Left renal cortex interstitium (tissue), 4 donors: ENCODE measurements around the gene BSDC1. TPM values are rescaled to one million over a fixed set of nuclear protein-coding genes. Genes with fewer than 3 reads are reported as not detected.
A peak's percentile ranks its signal among the peaks of the same experiment; 100 is the strongest.
"Not testable (repeated sequence)": the region's sequence is repeated elsewhere in the genome, so short reads cannot be mapped to it uniquely, and the experiment has no call there.

Experiments used
- DNase-seq, 4 donors: peaks; one replicate each; pipeline ENCODE4 v3.0.0-alpha.2; 2013; ENCODE audit warnings: low read depth in 4 of 4, low spot score in 2 of 4, missing footprints in 1 of 4
- polyA plus RNA-seq, 4 donors: library from polyadenylated mRNA; unstranded; fragments of 120-200 nt; gene quantifications; one replicate each; pipeline ENCODE4 v1.2.1, GENCODE V29; 2013; ENCODE audit not compliant: insufficient read length in 4 of 4

The BSDC1 gene, protein sequence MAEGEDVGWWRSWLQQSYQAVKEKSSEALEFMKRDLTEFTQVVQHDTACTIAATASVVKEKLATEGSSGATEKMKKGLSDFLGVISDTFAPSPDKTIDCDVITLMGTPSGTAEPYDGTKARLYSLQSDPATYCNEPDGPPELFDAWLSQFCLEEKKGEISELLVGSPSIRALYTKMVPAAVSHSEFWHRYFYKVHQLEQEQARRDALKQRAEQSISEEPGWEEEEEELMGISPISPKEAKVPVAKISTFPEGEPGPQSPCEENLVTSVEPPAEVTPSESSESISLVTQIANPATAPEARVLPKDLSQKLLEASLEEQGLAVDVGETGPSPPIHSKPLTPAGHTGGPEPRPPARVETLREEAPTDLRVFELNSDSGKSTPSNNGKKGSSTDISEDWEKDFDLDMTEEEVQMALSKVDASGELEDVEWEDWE
- 10 to 100 TPM; 60.6 to 69.4 (median 63.3) TPM for polyA plus RNA-seq

DNA sequence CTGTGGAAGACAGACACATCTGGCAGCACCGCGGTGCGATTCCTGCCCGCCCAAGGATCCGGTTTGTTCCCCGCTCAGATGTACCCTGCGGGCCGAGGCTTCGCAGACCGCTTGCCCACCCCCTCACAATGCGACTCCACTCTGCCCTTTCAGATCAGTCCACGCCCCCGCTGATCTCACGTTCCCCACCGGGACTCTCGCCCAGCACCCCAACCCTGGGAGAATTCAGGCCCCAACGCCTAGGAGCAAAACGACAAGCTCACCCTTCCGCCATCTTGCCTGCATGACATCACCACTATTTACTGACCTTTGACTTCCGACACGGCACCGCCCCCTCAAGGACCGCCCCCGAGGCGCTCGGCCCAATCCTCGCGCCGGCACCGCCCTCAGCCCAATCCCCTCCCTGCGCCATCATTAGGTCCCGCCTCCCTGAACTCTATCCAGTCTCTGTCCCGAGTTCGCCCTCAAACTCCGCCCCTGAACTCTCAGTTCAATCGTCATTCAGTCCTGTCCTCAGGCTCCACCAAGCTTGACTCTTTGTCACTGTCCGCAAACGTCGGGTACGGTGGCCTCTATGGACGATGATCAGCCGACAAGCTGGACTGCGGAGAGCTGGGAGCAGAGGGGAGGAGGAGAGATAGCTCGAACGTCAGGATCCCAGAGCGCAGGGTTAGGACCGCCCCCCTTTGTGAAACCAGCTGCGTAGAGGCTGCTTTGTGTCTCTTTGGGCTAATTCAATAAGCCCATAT lies at the start of gene BSDC1:
Gene BSDC1, minus strand, starts transcription at position 301 of the 749 bp plus-strand sequence. Its CDS starts 27 bp downstream, at position 274.
- peak; percentile 97 to 99 (median 98) for DNase-seq

- DNase-seq: not testable (repeated sequence)
Measured at GRCh38 chr1:32441467-32441866, 47.2 kb upstream of the BSDC1 start.

GRCh38 chr1:32438777-32439176 lies 44.5 kb upstream of the BSDC1 start:
- DNase-seq: not testable (repeated sequence)

GRCh38 chr1:32438136-32438535 lies 43.9 kb upstream of the BSDC1 start:
- no peak for DNase-seq

DNA sequence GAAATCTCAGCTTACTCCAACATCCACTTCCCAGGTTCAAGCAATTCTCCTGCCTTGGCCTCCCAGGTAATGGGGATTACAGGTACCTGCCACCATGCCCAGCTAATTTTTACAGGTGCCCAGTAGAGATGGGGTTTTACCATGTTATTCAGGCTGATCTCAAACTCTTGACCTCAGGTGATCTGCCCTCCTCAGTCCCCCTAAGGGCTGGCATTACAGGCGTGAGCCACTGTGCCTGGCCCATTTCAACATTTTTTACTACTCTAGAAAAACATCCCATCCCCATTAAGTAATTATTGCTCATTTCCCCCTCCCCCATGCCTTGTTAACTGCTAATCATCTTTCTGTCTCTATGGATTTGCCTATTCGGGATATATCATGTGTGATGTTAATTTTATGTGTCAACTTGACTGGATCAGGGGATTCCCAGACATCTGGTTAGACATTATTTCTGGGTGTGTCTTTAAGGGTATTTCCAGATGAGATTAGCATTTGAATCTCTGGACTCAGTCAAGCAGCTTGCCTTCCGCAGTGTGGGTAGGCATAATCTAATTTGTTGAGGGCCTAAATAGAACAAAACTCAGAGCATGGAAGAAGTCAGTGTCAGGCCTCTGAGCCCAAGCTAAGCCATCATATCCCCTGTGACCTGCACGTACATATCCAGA lies 37.6 kb upstream of the BSDC1 start:
- no peak for DNase-seq

DNA sequence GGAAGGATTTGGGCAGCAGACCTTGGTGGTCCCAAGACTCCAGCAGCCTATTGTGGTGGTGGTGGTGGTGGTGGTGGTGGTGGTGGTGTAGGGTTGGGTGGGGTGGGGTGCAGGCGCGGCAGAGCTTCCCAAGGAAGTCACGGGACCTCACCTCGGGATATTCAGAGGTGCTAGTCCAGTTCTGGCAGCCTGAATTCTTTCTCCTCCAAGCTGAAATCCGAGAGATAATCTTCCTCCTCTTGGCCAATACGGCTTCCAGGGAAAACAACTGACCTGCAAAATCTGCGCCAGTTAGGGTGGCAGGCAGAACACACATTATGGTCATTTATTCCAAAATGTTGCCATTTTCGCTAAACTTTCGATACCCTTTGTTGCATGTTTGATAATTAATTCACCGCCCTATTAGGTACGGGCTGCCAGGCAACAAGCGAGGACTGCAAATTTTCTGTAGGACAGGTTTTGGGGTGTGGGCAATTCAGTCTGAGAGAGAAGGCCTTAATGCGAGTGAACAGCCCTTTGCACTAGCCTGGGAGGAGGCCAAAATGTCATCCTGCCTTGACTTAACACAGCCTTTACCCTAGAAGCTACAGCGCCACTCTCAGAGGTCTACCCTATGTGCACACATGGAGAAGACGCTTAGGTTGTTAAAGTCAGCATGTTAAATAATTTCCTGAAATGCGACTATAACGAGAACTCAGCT lies 33.2 kb upstream of the BSDC1 start:
- no peak for DNase-seq

GRCh38 chr1:32426489-32427255 lies 32.4 kb upstream of the BSDC1 start:
- DNase-seq: peak in 1 of 4 donors; percentile 41

GRCh38 chr1:32421775-32422174 lies 27.5 kb upstream of the BSDC1 start:
- DNase-seq: no peak

- DNase-seq: no peak
Measured at GRCh38 chr1:32414186-32414886, 20.1 kb upstream of the BSDC1 start.

DNA sequence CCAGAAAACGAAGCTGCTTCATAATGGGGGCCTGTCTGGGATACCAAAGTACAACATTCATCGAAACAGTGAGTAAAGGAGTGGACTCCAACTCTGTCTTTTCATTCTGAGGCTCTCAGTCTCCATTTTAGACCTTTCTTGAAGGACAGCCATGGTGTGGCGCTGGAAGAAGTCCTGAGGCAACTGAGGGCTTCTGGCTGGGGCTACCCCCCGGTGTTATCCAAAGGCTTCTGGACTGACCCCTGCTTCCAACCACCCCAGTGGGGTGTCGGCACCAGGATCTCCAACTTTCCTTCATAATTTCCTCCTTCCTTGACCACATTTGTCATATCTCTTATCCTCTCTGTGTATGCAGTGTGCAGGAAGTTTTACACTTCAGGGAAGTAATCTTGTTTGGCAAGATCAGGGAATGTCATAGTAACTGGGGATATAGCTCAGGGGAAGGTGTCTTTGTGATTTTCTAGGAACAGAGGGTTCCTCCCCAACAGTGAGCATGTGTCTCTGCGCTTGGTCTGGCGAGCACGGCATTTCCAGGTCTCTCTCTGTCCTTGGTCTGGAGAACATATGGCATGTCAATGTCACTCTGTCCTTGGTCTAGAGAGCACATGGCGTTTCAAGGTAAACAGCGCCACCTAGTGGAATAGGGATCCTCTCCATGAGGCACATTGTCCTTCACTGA lies 19.4 kb upstream of the BSDC1 start:
- DNase-seq: no peak

DNA sequence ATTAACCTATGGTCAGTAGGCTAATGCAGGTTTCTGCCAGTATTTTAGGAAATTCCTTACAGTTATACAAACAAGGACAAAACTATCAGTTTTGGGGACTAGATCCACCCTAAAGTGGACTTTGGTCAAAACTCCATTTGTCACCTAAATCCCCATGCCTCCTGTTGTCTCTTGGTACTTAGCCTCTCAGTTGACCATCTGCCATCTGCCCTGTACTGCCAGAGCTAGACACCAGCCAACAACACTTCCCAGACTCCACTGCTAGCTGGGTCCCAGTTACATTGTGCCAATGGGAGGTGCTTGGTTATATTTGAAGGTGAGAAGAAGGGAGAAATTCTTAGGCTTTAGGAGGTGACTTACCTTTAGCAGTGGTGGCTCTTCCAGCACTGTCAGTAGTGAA lies 17.0 kb upstream of the BSDC1 start:
- no peak for DNase-seq

DNA sequence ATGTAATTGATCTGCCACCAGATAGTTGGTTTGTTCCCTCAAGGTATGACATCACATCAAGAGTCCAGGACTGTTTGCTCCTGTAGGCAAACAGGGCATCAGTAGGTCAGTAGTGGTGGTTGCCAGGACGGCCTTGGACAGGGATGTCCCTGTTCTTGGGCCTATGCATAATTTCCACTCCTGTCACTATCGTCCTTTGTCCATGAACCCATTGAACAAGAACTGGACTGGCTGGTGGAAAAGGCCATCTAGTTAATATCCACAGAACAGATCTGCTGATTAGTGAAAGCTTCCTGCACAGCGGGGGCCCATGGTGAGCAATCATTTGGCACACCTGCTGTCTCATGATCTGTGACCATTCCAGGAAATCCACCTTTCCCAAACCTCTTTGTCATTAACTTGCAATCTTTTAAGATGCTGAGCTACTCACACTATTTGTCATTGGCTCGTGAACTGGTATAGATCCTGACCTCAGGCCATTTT lies 12.4 kb upstream of the BSDC1 start:
- no peak for DNase-seq

DNA sequence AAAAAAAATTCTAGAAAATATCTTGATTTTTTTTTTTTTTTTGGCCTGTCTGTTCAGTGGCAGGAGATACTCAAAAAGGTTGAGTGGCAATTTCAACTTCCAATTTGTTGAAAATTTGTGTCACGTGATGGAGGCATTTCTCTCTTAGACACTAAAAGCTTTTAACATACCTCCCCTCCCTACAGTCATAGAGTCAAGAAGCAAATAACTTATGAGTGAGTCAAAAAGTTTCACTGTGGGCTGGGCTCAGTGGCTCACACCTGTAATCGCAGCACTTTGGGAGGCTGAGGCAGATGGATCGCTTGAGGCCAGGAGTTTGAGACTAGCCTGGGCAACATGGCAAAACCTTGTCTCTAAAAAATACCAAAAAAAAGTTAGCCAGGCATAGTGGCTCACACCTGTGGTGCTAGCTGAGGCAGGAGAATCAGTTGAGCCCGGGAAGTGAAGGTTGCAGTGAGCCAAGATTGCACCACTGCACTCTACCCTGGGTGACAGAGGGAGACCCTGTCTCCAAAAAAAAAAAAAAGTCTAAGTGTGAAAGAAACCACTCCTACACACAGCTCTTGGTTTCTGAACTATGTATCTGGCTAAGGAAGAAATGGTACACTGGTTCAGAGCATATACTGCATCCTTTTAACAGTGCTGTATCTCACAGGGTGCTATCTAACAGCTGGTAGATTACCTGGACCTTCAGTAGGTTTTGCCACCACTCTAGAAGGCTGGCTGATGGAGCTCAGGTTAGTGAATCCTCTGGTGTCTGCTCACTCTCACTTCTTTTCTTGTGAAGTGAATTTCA lies 11.6 kb upstream of the BSDC1 start:
- DNase-seq: no peak

DNA sequence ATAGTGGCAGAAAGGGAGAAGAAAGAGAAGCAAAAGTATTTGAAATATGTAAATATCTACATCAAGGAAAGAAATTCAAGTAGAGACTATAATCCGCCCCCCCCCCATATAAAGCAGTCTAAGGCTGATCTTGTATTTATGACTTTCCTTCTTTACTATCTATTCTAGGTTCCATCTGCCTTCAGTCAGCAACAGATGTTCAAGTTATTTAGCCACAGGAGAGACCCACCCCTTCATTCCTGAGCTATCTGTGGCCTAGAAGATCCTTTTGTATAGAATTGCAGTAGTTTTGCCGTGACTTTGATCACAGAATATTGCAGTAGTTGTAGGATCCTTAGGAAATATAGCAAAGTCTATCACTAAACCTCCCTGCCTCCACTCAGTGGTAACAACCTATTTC lies 10.7 kb upstream of the BSDC1 start:
- no peak for DNase-seq

DNA sequence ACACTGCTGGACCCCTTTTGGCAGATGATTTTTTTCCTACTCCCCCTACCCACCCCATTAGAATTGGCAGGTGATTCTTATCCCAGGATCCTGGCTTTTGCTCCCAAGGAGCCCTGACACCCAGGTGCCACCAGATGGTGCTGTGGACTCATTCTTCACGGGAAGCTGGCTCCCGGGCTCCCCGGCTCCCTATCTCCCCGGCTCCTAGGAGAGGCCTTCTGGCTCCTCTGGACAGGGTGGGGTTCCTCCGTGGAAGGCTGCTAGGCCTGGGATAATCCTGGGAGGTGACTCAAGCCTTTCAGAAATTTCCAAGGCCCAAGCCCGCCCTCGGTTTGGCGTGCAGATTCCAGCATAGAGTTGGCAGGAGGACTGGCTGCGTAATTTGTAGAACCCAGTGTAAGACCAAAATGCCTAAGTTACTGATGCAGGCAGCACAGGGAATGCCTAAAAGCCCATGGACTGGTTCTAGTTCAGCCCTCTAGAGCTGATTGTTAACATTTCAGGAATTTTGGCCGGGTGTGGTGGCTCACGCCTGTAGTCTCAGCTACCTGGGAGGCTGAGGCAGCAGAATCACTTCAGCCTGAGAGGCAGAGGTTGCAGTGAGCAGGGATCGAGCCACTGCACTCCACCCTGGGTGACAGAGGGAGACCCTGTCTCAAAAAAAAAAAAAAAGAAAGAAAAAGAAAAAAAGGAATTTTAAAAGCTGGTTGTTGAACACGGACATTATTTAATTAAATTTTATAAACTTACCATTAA lies 6.8 kb upstream of the BSDC1 start:
- DNase-seq: peak; percentile 41 to 69 (median 53)

DNA sequence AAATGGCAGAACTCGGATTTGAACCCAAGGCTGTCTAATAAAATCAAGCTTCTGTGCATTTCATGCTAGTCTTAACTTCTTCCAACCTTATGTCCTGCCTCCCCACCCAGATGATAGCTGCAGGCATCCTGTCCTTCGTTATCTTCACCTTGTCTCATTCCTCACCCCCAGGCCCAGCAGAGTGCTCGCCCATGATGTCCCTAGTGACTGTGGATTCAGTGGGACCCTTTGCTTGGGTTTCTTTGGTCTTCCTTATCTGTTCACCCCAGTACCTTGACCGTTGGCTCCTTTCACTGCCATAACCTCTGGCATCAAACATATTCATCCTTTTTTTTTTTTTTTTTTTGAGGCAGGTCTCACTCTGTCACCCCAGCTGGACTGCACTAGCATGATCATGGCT lies 5.6 kb upstream of the BSDC1 start:
- no peak for DNase-seq

DNA sequence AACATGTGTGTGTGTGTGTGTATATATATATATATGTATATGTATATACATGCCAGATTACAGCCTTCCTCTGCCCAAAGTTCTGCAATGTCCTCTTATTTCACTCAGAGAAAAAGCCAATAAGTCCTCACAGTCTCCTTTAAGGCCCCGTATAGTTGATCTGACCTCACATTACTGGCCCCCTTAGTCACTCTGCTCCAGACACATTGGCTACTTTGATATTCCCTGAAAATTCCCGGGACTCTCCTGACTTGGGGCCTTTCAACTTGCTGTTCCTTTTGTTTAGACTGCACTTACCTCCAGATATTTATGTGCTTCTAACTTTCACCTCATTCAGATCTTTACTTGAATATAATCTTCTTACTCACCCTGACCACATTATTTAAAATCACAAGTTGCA lies 4.2 kb upstream of the BSDC1 start:
- no peak for DNase-seq
